HG03064 (cell line): ENCODE results near the gene RAB30.
"Not testable (repeated sequence)": the region's sequence is repeated elsewhere in the genome, so short reads cannot be mapped to it uniquely, and the experiment has no call there.

Experiments used
- ATAC-seq: cut with Tn5 transposase; IDR thresholded peaks from one replicate; pipeline ENCODE4 v1.9.1; 2021; ENCODE audit warnings: low read depth; ENCODE audit not compliant: unreplicated experiment

Gene RAB30

GRCh38 chr11:82989628-82990404 lies 81.9 kb downstream of the RAB30 start:
- no peak for ATAC-seq

- ATAC-seq: no peak
Measured at GRCh38 chr11:82988936-82989627, 82.6 kb downstream of the RAB30 start.

GRCh38 chr11:82987997-82988396 lies 83.7 kb downstream of the RAB30 start:
- ATAC-seq: no peak

GRCh38 chr11:82986446-82986845 lies 85.3 kb downstream of the RAB30 start:
- ATAC-seq: no peak

- no peak for ATAC-seq
Measured at GRCh38 chr11:82981852-82982251, 89.8 kb downstream of the RAB30 start.

GRCh38 chr11:82980947-82981346 lies 90.8 kb downstream of the RAB30 start:
- no peak for ATAC-seq

- no peak for ATAC-seq
Measured at GRCh38 chr11:82980292-82980691, 91.4 kb downstream of the RAB30 start.

DNA sequence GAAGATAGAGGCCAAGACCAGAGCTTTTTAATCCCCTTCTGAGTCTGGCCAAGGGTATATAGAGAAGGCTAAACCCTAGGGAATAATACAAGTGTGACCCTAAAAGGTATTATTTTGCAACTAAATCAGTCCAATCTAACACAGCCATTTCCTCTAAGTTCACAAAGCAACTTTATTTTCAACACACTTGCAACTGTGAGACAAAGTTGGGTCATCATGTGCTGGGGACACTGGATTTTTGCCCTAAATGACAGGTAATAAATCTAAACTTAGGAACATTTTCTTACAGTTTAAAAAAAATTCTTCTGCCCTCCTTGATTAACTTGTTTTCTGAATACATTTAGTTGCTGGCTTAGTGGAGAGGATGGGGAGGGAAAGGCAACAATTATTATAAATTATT lies 91.9 kb downstream of the RAB30 start:
- ATAC-seq: no peak

- ATAC-seq: no peak
Measured at GRCh38 chr11:82978422-82979099, 93.1 kb downstream of the RAB30 start.

GRCh38 chr11:82976786-82977185 lies 94.9 kb downstream of the RAB30 start:
- no peak for ATAC-seq

- ATAC-seq: no peak
Measured at GRCh38 chr11:82975882-82976281, 95.8 kb downstream of the RAB30 start.

DNA sequence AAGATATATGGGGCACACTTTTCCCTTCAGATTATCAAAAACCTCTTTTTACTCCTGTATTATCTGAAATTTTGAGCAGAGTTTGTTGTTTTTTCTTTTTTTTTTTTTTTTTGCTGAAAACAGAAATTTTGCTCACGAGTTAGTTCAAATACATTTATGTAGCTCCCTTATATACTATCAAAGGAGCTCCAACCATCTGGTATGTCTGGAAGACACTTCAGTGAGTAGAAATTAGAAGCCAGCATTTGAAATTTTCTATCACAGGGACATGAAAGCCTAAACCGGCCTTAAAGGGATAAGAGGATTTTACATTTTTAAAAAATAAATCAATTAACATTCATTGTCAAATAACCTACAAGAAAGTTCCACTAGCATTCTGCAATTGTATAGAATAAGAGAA lies 96.8 kb downstream of the RAB30 start:
- ATAC-seq: no peak

DNA sequence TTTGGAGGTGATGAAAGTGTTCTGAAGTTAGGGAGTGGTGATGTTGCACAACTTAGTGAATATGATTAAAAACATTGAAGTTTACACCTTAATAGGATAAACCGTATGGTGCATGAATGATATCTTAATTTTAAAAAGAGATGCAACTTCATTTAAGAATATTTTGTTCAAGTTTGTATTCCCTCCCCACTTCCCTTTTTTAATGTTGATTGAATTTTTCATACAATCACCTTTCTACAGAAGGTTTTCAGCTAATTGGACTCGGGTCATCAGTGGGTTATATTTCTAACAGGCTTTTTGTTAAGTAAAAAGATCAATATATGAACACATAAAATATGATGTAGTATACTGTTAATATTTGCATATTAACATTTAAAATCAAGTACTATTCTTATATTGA lies 97.6 kb downstream of the RAB30 start:
- no peak for ATAC-seq

DNA sequence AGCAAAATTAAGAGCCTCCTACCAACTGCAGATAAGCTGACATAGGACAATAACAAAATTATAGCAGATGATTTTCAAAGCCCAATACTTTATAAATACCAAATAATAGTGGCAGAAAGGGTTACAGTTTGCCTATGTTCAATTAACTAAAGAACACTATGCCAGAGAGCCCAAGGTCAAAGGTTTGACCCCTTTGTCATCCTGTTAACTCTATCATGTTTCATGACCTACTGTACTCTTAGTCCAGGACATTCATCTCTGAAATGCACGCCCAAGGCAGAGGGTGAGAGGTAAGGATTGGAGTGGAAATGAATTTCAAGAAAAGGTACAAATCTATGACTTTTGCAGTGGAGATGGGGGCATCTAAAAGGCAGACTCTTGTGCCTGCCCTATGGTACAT lies 99.6 kb downstream of the RAB30 start:
- ATAC-seq: no peak

GRCh38 chr11:82971519-82971946 lies 100.2 kb downstream of the RAB30 start:
- not testable (repeated sequence) for ATAC-seq

DNA sequence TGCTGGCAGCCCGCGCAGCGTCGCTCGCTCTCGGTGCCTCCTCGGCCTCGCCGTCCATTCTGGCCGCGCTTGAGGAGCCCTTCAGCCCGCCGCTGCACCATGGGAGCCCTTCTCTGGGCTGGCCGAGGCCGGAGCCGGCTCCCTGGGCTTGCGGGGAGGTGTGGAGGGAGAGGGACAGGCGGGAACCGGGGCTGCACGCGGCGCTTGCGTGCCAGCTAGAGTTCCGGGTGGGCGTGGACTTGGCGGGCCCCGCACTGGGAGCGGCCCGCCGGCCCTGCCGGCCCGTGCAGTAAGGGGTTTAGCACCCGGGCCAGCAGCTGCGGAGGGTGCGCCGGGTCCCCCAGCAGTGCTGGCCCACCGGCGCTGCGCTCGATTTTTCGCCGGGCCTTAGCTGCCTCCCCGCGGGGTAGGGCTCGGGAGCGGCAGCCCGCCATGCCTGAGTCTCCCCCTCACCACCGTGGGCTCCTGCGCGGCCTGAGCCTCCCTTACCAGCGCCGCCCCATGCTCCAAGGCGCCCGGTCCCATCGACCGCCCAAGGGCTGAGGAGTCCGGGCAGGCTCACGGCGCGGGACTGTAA lies 101.1 kb downstream of the RAB30 start:
- not testable (repeated sequence) for ATAC-seq

DNA sequence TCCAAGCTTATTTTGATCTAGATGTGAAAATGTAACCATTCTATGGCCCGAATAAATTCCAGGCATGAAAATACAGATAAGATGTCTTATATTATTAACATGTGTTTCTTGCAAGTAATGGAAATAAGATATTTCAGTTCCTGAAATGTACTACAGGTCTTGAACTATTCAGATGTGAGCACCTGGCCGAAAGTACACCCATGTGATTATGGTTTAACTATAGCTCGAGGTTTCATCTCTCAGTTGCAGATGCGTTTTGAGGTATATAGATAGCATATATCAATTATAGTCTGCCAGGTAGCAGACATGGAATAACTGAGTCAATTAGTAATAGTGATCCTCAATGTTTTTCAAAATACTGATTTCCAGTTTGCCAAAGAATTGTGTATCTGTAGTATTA lies 101.9 kb downstream of the RAB30 start:
- ATAC-seq: peak; percentile 93

DNA sequence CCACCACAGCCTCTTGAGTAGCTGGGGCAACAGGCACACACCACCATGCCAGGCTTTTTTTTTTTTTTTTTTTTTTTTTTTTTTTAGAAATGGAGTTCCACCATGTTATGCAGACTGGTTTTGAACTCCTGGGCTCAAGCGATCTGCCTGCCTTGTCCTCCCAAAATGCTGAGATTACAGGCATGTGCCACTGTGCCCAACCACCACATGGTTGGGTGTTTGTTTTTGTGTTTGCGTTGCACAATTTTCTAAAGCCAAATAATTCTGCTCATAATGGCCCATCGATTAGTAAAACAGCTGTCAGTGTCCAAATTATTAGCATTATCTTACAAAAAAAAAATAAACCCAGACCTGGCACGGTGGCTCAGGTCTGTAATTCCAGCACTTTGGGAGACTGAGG lies 104.3 kb downstream of the RAB30 start:
- ATAC-seq: no peak

- not testable (repeated sequence) for ATAC-seq
Measured at GRCh38 chr11:82962021-82962420, 109.7 kb downstream of the RAB30 start.

DNA sequence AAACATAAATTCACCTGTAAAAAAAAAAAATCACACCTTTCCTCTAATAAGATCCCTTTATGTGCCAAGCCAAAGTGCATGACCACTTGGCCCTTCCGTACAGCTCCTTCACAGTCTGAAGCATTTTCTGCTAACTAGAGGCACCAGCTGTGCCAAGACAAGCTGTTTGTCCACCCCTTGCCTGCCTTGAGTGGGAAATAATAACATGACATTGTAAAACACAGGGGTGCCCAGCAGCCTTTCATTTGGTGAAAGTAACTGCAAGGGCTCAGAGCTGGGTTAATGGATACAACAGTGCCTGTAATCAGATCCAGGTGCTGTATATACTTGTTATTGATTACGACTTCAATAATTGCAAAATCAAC lies 110.9 kb downstream of the RAB30 start:
- no peak for ATAC-seq
